A549 (cell line): ENCODE results near the gene RAD51B. TPM values are rescaled to one million over a fixed set of nuclear protein-coding genes. Genes with fewer than 3 reads are reported as not detected.
A peak's percentile ranks its signal among the peaks of the same experiment; 100 is the strongest.

Source experiments
- ATAC-seq, 2 experiments: fragments of 200-7000 bp in 1 of 2; fragments of >200 bp in 1 of 2; cut with Nextera tagmentation in 1 of 2; cut with Tn5 transposase in 1 of 2; 3 replicates each; pipeline versions ENCODE4 v1.8.0 to v1.9.1; 2018 to 2020; ENCODE audit warnings: mild to moderate bottlenecking in 1 of 2, moderate library complexity in 1 of 2
- CTCF ChIA-PET: fragments of 300-600 bp; sonication (Branson Sonifier 250); formaldehyde crosslinking; extraction: SDS; loops from one replicate; lab custom pipeline; 2021; ENCODE audit warnings: antibody characterized with exemption, inconsistent platforms; lab: Yijun Ruan, JAX
- POLR2A ChIA-PET: fragments of 350-600 bp; formaldehyde crosslinking; extraction: SDS; loops from one replicate; lab custom pipeline; 2021; ENCODE audit warnings: antibody characterized with exemption, inconsistent platforms; lab: Yijun Ruan, JAX
- DNase-seq, 2 experiments: peaks; one replicate each; pipeline versions ENCODE4 v3.0.0 to v3.0.0-alpha.2; 2011 to 2016; ENCODE audit warnings: low read depth in 1 of 2, low spot score in 1 of 2
- FAIRE-seq: peaks from 2 replicates; lab custom pipeline; 2011; peaks lifted over from hg19 to GRCh38; lab: Jason Lieb, UNC
- H3K27ac ChIP-seq, 2 experiments: fragments of >200 bp; sonication (Bioruptor Twin); formaldehyde crosslinking; 3 replicates each; pipeline ENCODE4 v1.5.1; 2016 to 2017
- H3K4me1 ChIP-seq: fragments of >200 bp; sonication (Bioruptor Twin); formaldehyde crosslinking; 3 replicates; pipeline ENCODE4 v1.6.1; 2016
- H3K4me2 ChIP-seq: fragments of >200 bp; sonication (Bioruptor Twin); formaldehyde crosslinking; 3 replicates; pipeline ENCODE4 v1.6.1; 2016
- H3K4me3 ChIP-seq: fragments of >200 bp; sonication (Bioruptor Twin); formaldehyde crosslinking; 3 replicates; pipeline ENCODE4 v1.5.1; 2016
- H3K9me3 ChIP-seq: fragments of >200 bp; sonication (Bioruptor Twin); formaldehyde crosslinking; 3 replicates; pipeline ENCODE4 v1.6.1; 2016
- BHLHE40 ChIP-seq: IDR thresholded peaks from 2 replicates; pipeline ENCODE4 v1.6.1; 2012; ENCODE audit warnings: low read depth, low read length, inconsistent platforms
- CEBPB ChIP-seq, 2 experiments: fragments of >200 bp in 1 of 2; sonication (Bioruptor Twin) in 1 of 2; formaldehyde crosslinking in 1 of 2; IDR thresholded peaks; 2 replicates each; pipeline ENCODE4 v1.6.1; 2012 to 2016
- EHMT2 ChIP-seq: fragments of 200-600 bp; sonication (generic); IDR thresholded peaks from 2 replicates; pipeline ENCODE4 v1.6.1; 2016; ENCODE audit warnings: antibody characterized with exemption, low read depth, mild to moderate bottlenecking, moderate library complexity
- EP300 ChIP-seq, 2 experiments: fragments of >200 bp; sonication (Bioruptor Twin); formaldehyde crosslinking; IDR thresholded peaks; 2 replicates in 1 of 2; 3 replicates in 1 of 2; pipeline ENCODE4 v1.6.1; 2016 to 2017
- HOXB5 ChIP-seq: fragments of 250-450 bp; sonication (Bioruptor Pico); IDR thresholded peaks from 2 replicates; pipeline ENCODE4 v1.5.0; 2020; ENCODE audit warnings: mild to moderate bottlenecking, moderate library complexity
- JUNB ChIP-seq: fragments of >200 bp; sonication (Bioruptor Twin); formaldehyde crosslinking; IDR thresholded peaks from 2 replicates; pipeline ENCODE4 v1.6.1; 2016
- KDM5A ChIP-seq: fragments of 200-600 bp; sonication (generic); IDR thresholded peaks from 2 replicates; pipeline ENCODE4 v1.6.1; 2016; ENCODE audit warnings: antibody characterized with exemption, mild to moderate bottlenecking
- MAFK ChIP-seq: fragments of 450-650 bp; IDR thresholded peaks from 2 replicates; pipeline ENCODE4 v1.6.1; 2014; ENCODE audit not compliant: partially characterized antibody
- NPAS2 ChIP-seq: fragments of 250-450 bp; sonication (Bioruptor Pico); IDR thresholded peaks from 2 replicates; pipeline ENCODE4 v1.8.0; 2022; ENCODE audit warnings: mild to moderate bottlenecking, moderate library complexity, borderline replicate concordance
- NR3C1 ChIP-seq: fragments of >200 bp; sonication (Bioruptor Twin); formaldehyde crosslinking; IDR thresholded peaks from 3 replicates; pipeline ENCODE4 v1.6.1; 2017
- PHF8 ChIP-seq: fragments of 200-600 bp; sonication (generic); IDR thresholded peaks from 2 replicates; pipeline ENCODE4 v1.6.1; 2016; ENCODE audit warnings: low read depth, mild to moderate bottlenecking, antibody characterized with exemption, moderate library complexity, borderline replicate concordance
- POLR2A ChIP-seq: IDR thresholded peaks from 2 replicates; pipeline ENCODE4 v1.6.1; 2012; ENCODE audit warnings: mild to moderate bottlenecking, low read length
- RARB ChIP-seq: fragments of 250-450 bp; sonication (Bioruptor Pico); IDR thresholded peaks from 2 replicates; pipeline ENCODE4 v1.8.0; 2021; ENCODE audit warnings: mild to moderate bottlenecking, moderate library complexity
- RCOR1 ChIP-seq: fragments of 150-350 bp; IDR thresholded peaks from 2 replicates; pipeline ENCODE4 v1.6.1; 2014; ENCODE audit warnings: antibody characterized with exemption, low read length, low read depth
- SMC3 ChIP-seq: fragments of >200 bp; sonication (Bioruptor Twin); formaldehyde crosslinking; IDR thresholded peaks from 3 replicates; pipeline ENCODE4 v1.6.1; 2018; ENCODE audit warnings: inconsistent platforms
- SREBF2 ChIP-seq: fragments of 450-650 bp; IDR thresholded peaks from 2 replicates; pipeline ENCODE4 v1.6.1; 2014; ENCODE audit warnings: mild to moderate bottlenecking, moderate library complexity
- TFCP2L1 ChIP-seq: fragments of 250-450 bp; sonication (Bioruptor Pico); IDR thresholded peaks from 2 replicates; pipeline ENCODE4 v1.5.0; 2021; ENCODE audit warnings: mild to moderate bottlenecking
- ZC3H11A ChIP-seq: fragments of 450-650 bp; IDR thresholded peaks from 2 replicates; pipeline ENCODE4 v1.6.1; 2014; ENCODE audit warnings: antibody characterized with exemption, mild to moderate bottlenecking
- ZNF302 ChIP-seq: fragments of 250-450 bp; sonication (Bioruptor Pico); IDR thresholded peaks from 2 replicates; pipeline ENCODE4 v1.9.0; 2021; ENCODE audit warnings: inconsistent platforms, mild to moderate bottlenecking, moderate library complexity
- WGBS: methylation state at CpG from one replicate; pipeline ENCODE4 v1.1.6; 2017; ENCODE audit errors: missing lambda C conversion rate; 5-methylcytosine and 5-hydroxymethylcytosine counted together
- polyA plus RNA-seq, 4 experiments: library from polyadenylated mRNA; depleted of rRNA in 3 of 4; stranded (reverse); fragments of >200 nt; fragmentation: RNase III in 1 of 4; extraction: RNeasy Plus Mini Kit Qiagen cat#74134 plus additional on column Dnase treatment in 1 of 4; gene quantifications; 2 replicates in 3 of 4; 3 replicates in 1 of 4; pipeline ENCODE4 v1.2.3, GENCODE V29; 2011 to 2017
- TF ChIP-seq, protein P1 (sequence below): fragments of >200 bp; sonication (Bioruptor Twin); formaldehyde crosslinking; IDR thresholded peaks from 3 replicates; pipeline ENCODE4 v1.5.1; 2016
- TF ChIP-seq, protein P2 (sequence below): fragments of 450-650 bp; IDR thresholded peaks from 2 replicates; pipeline ENCODE4 v1.6.1; 2014; ENCODE audit warnings: antibody characterized with exemption
- TF ChIP-seq, protein P3 (sequence below): fragments of 200-600 bp; sonication (generic); IDR thresholded peaks from 2 replicates; pipeline ENCODE4 v1.6.1; 2016; ENCODE audit warnings: antibody characterized with exemption, mild to moderate bottlenecking, moderate library complexity

Gene RAD51B
- polyA plus RNA-seq, 2 of the 4 experiments (the other 2 are of a cell fraction) = 7.2 to 10.8 TPM

DNA sequence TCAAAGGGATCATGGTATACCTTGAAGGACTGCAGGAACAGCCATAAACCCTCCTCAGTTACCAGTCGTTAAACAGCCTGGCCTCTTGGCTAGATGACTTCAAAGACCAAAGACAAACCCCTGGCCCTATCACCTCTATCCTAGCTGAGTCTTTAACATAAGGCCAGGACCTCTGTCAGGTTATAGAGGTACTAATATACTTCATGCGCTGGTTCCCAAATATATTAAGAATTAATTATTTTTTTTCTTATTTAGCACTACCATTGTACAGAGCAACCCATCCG is 459.8 kb downstream of the RAD51B start:
- TF ChIP-seq RARB (no peak), EP300 (IDR thresholded peaks at IDR 0.05) (no peak), MAFK (no peak), PHF8 (no peak)
- TF ChIP-seq, protein P1, sequence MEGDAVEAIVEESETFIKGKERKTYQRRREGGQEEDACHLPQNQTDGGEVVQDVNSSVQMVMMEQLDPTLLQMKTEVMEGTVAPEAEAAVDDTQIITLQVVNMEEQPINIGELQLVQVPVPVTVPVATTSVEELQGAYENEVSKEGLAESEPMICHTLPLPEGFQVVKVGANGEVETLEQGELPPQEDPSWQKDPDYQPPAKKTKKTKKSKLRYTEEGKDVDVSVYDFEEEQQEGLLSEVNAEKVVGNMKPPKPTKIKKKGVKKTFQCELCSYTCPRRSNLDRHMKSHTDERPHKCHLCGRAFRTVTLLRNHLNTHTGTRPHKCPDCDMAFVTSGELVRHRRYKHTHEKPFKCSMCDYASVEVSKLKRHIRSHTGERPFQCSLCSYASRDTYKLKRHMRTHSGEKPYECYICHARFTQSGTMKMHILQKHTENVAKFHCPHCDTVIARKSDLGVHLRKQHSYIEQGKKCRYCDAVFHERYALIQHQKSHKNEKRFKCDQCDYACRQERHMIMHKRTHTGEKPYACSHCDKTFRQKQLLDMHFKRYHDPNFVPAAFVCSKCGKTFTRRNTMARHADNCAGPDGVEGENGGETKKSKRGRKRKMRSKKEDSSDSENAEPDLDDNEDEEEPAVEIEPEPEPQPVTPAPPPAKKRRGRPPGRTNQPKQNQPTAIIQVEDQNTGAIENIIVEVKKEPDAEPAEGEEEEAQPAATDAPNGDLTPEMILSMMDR = no peak
- TF ChIP-seq, protein P2, sequence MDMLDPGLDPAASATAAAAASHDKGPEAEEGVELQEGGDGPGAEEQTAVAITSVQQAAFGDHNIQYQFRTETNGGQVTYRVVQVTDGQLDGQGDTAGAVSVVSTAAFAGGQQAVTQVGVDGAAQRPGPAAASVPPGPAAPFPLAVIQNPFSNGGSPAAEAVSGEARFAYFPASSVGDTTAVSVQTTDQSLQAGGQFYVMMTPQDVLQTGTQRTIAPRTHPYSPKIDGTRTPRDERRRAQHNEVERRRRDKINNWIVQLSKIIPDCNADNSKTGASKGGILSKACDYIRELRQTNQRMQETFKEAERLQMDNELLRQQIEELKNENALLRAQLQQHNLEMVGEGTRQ = no peak
- no peak for DNase-seq
- Histone ChIP-seq H3K4me2 (peak overlapping the region; percentile 50), H3K4me3 (no peak overlapping the region), H3K9me3 (no peaks in the 10 kb centered on the region), H3K27ac (peak overlapping the region; percentile 77 to 84), H3K4me1 (peaks cover 33% of the 10 kb centered on the region)
- no peak for FAIRE-seq
- ChIA-PET POLR2A (no interaction called here), CTCF (no interaction called here)
- ATAC-seq = no peak; a peak in 1 of 6 replicates
- WGBS = 91% methylated on average over 3 of the region's 3 CpGs

DNA sequence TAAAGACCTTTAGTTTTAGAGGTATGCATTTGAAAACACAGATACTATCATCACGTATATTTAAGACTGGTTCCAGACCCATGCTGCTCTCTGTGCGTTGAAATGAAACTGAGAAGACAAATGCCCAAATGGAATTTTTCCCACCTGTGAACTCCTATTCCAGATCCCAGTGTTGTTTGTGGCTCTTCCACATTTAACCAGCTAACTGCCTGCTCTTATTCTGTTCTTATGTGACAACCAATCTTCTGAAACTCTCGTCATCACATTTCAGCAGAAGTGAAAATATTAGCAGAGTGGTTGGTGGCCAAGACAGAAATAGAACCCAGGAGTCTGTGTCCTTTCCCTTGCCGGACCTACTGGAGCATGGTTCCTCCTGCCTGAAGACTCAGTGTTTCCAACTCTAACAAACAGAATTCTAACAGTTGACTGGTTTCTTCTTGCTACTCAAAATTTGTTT is 460.2 kb downstream of the RAD51B start:
- ChIA-PET POLR2A (no interaction called here), CTCF (no interaction called here)
- no peaks in the 10 kb centered on the region for H3K9me3 ChIP-seq
- no peak for TF ChIP-seq SREBF2
- no peak for TF ChIP-seq RCOR1
- TF ChIP-seq NPAS2 (CRISPR knock-in tag) = no peak
- TF ChIP-seq HOXB5 = no peak
- no peak for TF ChIP-seq ZC3H11A
- TF ChIP-seq, protein P3, sequence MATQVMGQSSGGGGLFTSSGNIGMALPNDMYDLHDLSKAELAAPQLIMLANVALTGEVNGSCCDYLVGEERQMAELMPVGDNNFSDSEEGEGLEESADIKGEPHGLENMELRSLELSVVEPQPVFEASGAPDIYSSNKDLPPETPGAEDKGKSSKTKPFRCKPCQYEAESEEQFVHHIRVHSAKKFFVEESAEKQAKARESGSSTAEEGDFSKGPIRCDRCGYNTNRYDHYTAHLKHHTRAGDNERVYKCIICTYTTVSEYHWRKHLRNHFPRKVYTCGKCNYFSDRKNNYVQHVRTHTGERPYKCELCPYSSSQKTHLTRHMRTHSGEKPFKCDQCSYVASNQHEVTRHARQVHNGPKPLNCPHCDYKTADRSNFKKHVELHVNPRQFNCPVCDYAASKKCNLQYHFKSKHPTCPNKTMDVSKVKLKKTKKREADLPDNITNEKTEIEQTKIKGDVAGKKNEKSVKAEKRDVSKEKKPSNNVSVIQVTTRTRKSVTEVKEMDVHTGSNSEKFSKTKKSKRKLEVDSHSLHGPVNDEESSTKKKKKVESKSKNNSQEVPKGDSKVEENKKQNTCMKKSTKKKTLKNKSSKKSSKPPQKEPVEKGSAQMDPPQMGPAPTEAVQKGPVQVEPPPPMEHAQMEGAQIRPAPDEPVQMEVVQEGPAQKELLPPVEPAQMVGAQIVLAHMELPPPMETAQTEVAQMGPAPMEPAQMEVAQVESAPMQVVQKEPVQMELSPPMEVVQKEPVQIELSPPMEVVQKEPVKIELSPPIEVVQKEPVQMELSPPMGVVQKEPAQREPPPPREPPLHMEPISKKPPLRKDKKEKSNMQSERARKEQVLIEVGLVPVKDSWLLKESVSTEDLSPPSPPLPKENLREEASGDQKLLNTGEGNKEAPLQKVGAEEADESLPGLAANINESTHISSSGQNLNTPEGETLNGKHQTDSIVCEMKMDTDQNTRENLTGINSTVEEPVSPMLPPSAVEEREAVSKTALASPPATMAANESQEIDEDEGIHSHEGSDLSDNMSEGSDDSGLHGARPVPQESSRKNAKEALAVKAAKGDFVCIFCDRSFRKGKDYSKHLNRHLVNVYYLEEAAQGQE = no peak
- no peak for TF ChIP-seq EHMT2
- TF ChIP-seq BHLHE40 = no peak
- no peak for TF ChIP-seq ZNF302 (CRISPR knock-in tag)
- no peak for TF ChIP-seq SMC3
- TF ChIP-seq KDM5A = no peak
- no peak for TF ChIP-seq CEBPB (IDR thresholded peaks at IDR 0.05)
- TF ChIP-seq NR3C1 = no peak
- no peak for TF ChIP-seq JUNB
- no peak for TF ChIP-seq TFCP2L1 (CRISPR knock-in tag)
- TF ChIP-seq POLR2A = no peak
- ATAC-seq (no peak), DNase-seq (no peak), FAIRE-seq (no peak)
- H3K27ac ChIP-seq = peak overlapping the region; percentile 77 to 84
- H3K4me2 ChIP-seq = no peak overlapping the region
- H3K4me3 ChIP-seq = no peak overlapping the region
- H3K4me1 ChIP-seq = peaks cover 33% of the 10 kb centered on the region
- 95% methylated on average over 4 of the region's 4 CpGs for WGBS
